Non-pigmented ciliary epithelial cell (primary cell): ENCODE results near the gene RPL37.
"Not testable (repeated sequence)": the region's sequence is repeated elsewhere in the genome, so short reads cannot be mapped to it uniquely, and the experiment has no call there.

Experiments
- DNase-seq: peaks from one replicate; pipeline ENCODE4 v3.0.0-alpha.2; 2010; ENCODE audit warnings: low read depth

Gene RPL37

GRCh38 chr5:40833712-40834229 lies 1.3 kb downstream of the RPL37 start:
- DNase-seq: no peak

- no peak for DNase-seq
These were observed 2.7 kb downstream of the RPL37 start for GRCh38 chr5:40832345-40832744.

DNA sequence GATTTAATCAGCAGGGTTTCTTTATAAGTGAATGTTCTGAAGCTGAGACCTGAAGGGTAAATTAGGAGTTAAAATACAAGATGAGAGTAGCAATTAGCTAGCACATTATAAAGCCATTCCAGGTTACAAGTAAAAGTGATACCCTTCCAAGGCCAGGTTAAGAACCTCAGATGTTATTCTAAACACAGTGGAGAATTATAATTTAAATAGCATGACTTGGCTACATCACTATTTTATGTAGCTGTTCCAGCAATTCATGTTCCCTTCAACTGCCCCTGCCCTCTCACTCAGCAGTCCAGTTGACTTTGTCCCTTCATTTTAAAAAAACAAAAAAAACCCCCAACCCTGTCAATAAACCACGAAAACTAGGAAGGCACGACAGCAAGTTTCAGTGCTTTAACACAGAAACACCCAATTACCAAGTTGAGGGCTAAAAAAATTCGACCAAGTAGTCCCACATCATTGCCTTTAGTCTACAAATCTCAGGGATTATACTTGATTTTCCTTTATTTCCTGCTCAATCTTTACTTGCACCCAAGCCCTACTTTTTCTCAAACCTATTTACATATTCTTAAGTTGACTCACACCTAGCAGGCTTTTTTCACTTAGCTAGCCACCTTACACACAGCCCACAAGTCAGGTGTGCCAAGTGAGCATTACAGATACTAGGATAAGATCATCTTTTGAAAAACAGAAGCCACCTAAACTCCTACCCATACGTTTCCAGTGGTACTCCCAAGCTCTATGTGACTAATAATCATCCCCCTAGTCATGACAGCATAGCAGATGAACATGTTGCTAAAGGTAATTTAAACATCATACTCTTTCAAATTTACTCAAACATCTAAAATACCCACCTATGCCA lies 3.4 kb downstream of the RPL37 start:
- DNase-seq: no peak

DNA sequence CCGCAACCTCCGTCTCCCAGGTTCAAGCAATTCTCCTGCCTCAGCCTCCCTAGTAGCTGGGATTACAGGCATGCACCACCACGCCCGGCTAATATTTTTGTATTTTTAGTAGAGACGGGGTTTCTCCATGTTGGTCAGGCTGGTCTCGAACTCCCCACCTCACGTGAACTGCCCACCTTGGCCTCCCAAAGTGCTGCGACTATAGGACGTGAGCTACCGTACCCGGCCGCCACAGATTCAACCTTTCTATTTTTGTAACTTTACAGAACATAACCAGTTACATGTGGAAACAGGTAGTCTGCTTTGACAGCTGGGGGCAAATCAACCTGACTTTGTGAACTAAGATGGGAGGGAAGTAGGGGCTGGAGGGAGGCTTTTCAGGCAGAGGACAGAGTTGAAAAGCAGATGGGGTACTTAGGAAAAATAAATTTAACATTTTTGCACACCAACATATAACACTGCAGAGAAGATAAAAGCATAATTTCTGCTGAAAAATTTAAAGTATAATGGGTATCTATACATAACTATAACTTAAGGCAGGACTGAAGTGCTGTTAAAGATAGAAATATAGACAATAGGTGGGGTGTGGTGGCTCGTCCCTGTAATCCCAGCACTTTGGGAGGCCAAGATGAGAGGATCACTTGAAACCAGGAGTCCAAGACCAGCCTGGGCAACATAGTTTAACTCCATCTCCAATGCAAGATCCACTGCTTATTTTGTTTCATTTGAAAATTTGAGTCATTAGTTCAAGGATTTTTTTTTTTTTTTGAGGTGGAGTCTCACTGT lies 5.1 kb downstream of the RPL37 start:
- DNase-seq: no peak

DNA sequence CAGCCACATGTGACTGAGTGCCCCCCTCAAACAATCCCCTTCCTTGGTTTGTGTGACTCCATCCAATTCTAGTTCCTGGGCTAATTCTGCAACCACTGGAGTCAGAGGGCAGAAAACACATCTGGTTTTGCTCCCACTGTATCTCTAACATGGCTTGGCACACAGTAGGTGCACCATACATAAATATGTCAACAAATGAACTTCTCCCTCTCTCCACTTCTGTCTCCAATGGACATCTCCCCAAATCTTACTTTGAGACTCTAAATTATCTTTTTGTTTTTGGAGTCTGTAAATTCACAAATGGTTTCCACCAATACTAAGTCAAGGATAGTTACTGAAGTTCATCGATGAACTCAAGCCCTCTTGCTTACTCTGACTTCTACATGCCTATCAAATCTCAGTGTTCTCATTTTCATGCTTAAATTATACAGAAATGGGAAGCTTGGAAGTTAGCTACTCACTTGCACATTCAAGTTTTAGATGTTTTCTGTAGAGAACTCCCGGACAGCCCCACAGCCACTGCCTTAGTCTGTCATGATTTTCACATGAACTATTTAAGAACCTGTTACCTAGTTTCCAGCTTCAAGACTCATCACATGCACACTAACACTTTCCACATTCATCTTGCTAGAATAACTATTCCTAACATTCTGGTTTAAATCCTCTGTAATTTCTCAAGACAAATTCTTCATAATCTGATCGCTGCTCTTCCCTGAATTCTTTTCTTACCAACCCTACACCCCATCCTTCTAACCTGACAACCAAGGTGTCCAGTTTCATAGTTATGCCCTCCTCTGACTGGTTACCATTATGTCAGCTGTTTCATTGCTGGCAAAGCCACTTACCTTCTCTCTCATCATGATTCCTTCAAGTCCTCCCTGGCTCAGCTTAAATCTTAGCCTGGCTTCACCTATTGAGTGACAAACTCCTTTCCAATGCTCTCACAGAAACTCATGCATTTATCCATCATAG lies 6.0 kb downstream of the RPL37 start:
- no peak for DNase-seq

DNA sequence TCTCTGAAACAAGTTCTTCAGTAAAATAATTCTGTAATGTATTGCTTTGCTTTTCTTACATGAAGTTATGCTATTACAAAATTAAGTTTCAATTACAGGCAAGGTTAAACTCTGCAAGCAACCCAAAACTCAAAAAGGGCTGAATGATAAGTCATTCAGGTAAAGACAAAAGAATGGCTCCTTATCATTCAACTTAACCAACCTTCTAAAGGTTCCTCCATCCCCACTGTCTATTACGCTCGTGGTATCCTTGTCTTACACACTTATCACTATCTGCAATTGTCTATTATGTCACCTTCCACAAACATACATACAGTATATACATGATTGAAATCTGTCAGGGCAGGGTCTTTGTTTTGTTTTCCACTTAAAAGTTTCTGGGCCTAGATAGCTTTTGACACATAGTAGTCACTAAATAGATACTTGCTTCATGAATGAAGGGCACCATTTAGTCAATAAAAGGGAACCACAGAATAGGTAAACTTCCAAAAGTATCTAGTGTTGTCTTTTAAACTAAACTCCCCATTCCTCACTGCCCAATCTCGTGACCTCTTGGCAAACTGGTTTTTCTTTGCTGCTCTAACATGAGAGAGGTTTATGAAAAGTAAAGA lies 6.9 kb downstream of the RPL37 start:
- no peak for DNase-seq

- no peak for DNase-seq
These were observed 7.6 kb downstream of the RPL37 start for GRCh38 chr5:40827188-40827977.

DNA sequence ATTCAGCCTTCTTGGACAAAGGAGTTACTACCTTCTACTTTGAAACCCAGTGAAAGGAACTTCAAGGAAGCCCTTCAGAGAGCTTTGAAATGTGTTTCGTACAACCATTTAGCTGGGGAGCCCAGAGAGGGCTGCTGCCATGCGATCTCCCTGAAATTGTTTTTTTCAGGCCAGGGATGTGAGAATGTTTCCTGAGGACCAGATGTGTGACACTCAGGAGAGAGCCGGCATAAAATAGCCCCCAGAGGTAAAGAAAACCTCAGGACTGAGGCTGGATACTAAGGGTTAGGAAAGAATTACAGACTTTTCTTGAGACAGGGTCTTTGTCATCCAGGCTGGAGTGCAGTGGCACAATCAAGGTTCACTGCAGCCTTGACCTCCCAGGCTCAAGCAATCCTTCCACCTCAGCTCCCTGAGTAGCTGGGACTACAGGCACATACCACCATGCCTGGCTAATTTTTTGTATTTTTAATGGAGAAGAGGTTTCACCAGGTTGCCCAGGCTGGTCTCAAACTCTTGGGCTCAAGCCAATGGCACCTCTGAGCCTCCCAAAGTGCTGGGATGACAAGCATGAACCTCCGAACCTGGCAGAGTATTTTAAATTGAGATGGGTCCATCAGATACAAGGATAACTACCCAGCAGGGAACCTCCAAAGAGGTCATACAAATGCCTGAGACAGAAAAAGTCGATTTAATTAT lies 8.4 kb downstream of the RPL37 start:
- DNase-seq: no peak

- DNase-seq: not testable (repeated sequence)
These were observed 9.5 kb downstream of the RPL37 start for GRCh38 chr5:40825461-40826043.

DNA sequence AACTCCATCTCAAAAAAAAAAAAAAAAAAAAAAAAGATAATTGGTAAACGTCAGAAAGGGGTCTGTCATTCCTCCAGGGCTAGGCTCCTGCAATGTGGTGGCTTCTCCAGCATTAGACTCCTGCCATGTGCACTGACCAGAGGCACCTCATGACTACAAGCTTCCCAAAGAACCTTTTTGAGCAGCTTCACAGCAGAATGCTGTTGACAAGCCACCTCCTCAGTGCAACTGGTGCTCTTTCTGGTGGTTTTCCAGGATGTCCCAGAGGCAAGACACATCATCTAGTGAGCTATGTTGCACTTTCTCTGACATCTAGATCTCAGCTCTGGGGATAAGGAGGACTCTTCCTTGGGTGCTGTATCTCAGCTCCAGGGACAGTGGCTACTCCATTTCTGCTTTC lies 11.6 kb downstream of the RPL37 start:
- no peak for DNase-seq

GRCh38 chr5:40813698-40814281 lies 21.2 kb downstream of the RPL37 start:
- DNase-seq: no peak

- DNase-seq: no peak
These were observed 22.9 kb downstream of the RPL37 start for GRCh38 chr5:40812125-40812524.

DNA sequence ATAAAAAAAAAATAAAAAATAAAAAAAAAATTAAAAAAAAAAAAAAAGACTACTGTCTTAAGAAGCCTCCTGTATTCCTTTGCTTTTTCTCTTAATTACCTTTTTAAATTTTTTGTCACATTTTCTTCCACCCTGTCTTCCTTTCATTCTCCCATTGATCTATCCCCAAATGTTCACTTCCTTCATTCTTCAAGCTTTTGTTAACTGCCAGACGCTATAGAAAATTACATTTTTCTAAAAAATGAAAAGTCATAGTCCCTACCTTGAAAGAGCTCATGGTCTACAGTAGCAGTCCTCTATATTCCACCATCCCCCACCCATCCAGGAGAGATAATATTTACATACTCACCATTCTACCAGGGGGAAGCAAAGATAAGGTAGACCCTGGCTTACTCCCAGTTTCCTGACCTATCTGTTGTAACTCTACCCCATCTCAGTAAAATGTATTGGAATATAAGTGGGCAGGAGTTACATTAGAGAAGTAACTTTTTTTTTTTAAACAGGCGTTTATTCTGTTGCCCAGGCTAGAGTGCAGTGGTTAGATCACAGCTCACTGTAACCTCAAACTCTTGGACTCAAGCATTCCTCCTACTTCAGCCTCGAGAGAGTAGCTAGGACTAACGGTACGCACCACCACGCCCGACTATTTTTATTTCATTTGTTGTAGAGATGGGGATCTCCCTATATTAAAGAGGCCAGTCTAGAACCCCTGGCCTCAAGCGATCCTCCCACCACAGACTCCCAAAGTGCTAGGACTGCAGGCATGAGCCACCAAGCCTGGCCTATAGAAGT lies 33.1 kb downstream of the RPL37 start:
- no peak for DNase-seq

DNA sequence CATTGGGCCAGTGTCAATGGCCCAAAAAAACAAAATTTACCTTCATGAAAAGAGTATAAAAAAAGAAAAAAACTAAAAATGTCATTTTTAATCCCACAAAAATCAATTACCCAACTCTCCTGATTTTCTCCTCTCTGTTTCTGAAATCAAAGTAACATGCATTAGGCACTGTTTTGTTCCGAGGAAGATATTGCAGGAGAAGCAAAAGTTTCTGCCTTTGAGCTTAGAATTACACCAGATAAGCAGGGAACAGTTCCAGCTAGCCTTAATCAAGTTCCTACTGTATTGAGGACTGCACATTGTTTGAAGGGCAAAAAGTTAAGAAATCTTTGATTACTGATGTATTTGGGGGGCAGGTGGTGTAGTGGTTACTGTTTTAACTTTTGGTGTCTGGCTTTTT lies 35.8 kb downstream of the RPL37 start:
- DNase-seq: no peak

GRCh38 chr5:40798801-40799210 lies 36.2 kb downstream of the RPL37 start:
- DNase-seq: no peak

DNA sequence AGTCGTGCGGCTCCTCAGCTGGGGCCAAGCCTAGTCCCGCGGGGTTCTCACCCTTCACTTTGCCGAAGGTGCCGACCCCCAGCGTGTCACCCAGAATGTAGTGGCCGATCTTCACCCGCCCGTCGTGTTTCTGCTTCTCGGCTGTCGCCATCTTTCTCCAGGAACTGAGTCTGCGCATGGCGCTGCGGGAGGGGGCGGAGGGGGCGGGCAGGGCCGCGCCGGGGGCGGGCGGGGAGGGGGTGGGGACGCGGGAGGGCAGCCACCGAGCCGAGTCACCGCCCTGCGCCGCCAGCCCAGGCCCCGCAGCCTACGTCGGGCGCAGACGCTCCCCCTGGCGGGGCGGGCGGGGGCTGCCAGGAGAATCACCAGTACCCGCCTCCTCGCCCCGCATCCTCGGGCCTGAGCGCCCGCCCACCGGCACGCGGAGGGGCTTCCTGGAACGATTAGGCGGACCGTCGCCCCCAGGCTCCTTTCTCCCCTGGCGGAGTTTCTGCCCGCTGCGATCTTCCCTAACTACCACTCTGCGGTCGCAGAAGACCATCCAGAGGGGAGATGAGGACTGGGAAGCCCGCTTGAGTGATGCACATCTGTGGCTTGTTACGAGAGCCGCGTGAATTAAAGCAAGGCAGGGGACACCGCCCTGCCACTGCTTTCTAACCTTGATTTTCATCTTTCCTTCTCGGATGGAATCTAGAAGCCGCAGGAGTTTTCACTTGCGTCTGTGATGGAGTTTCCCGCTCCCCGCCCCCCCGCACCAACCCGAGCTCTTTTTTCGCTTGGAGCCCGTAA lies 36.8 kb downstream of the RPL37 start, which contains the start of gene PRKAA1:
Gene PRKAA1, minus strand, starts transcription at position 363 of the 789 bp plus-strand sequence. Its CDS starts 185 bp downstream, at position 178.
- DNase-seq: no peak

GRCh38 chr5:40797273-40798011 lies 37.6 kb downstream of the RPL37 start:
- DNase-seq: no peak
